GM23338 (cell line): ENCODE measurements around the gene MRPS18B.

Experiments used
- CTCF ChIP-seq, 2 experiments: fragments of 200-600 bp in 1 of 2; sonication (generic) in 1 of 2; conservative IDR thresholded peaks; 2 replicates each; pipeline versions ENCODE4 v1.5.1 to v1.6.1; 2016 to 2017; ENCODE audit warnings: antibody characterized with exemption in 2 of 2, low read depth in 2 of 2, mild to moderate bottlenecking in 2 of 2, moderate library complexity in 1 of 2
- EZH2 ChIP-seq: fragments of 200-600 bp; sonication (generic); IDR thresholded peaks from one replicate; pipeline ENCODE4 v1.8.0; 2017; ENCODE audit warnings: antibody characterized with exemption, mild to moderate bottlenecking, low read depth; ENCODE audit not compliant: unreplicated experiment
- EZH2phosphoT487 ChIP-seq: fragments of 200-600 bp; sonication (generic); IDR thresholded peaks from one replicate; pipeline ENCODE4 v1.8.1; 2018; ENCODE audit warnings: antibody characterized with exemption; ENCODE audit not compliant: unreplicated experiment
- NANOG ChIP-seq: IDR thresholded peaks from 2 replicates; pipeline ENCODE4 v1.6.1; 2016; ENCODE audit warnings: antibody characterized with exemption, borderline replicate concordance
- POLR2AphosphoS5 ChIP-seq: IDR thresholded peaks from 2 replicates; pipeline ENCODE4 v1.6.1; 2016; ENCODE audit warnings: antibody characterized with exemption, low read depth
- TF ChIP-seq, protein P1 (sequence below): IDR thresholded peaks from one replicate; pipeline ENCODE4 v1.6.1; 2018; ENCODE audit warnings: antibody characterized with exemption; ENCODE audit not compliant: unreplicated experiment

- TF ChIP-seq CTCF (conservative IDR thresholded peaks at IDR 0.05; ENCODE audit: low read depth in 2 of 2) (no peak), EZH2 (no peak), NANOG (no peak), EZH2phosphoT487 (no peak), POLR2AphosphoS5 (no peak)
- TF ChIP-seq, protein P1, sequence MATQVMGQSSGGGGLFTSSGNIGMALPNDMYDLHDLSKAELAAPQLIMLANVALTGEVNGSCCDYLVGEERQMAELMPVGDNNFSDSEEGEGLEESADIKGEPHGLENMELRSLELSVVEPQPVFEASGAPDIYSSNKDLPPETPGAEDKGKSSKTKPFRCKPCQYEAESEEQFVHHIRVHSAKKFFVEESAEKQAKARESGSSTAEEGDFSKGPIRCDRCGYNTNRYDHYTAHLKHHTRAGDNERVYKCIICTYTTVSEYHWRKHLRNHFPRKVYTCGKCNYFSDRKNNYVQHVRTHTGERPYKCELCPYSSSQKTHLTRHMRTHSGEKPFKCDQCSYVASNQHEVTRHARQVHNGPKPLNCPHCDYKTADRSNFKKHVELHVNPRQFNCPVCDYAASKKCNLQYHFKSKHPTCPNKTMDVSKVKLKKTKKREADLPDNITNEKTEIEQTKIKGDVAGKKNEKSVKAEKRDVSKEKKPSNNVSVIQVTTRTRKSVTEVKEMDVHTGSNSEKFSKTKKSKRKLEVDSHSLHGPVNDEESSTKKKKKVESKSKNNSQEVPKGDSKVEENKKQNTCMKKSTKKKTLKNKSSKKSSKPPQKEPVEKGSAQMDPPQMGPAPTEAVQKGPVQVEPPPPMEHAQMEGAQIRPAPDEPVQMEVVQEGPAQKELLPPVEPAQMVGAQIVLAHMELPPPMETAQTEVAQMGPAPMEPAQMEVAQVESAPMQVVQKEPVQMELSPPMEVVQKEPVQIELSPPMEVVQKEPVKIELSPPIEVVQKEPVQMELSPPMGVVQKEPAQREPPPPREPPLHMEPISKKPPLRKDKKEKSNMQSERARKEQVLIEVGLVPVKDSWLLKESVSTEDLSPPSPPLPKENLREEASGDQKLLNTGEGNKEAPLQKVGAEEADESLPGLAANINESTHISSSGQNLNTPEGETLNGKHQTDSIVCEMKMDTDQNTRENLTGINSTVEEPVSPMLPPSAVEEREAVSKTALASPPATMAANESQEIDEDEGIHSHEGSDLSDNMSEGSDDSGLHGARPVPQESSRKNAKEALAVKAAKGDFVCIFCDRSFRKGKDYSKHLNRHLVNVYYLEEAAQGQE: no peak
These were observed 33.5 kb downstream of the MRPS18B start for GRCh38 chr6:30651143-30651542.
